ENCODE data around the gene EPAS1.
A peak's percentile ranks its signal among the peaks of the same experiment; 100 is the strongest.

The EPAS1 gene

DNA sequence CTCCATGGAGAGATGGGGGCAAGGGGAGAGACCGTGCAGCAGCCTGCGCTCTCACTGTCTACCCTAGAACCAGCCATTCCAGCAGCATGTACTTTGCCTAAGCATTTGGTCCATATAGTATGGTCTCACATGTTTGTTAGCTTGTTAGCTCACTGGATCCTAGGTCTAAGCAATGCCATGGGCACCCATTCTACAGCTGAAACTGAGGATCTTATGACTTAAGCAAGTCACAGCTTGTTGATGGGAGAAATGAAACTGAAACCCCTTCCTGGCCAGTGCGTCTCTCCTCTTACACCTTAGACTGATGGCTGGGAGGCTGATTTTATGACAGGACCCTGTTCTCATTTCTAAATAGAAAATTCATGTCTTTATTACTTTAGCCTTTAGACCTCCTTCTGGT, 90.1 kb downstream of the EPAS1 start:
- ATAC-seq (ENCODE audit: low read depth), result no peak
- H3K36me3 ChIP-seq (ENCODE audit: low read depth), result peaks cover 47% of the 10 kb centered on the region
- no peak for DNase-seq (ENCODE audit: low spot score)
- TF ChIP-seq, protein P1, sequence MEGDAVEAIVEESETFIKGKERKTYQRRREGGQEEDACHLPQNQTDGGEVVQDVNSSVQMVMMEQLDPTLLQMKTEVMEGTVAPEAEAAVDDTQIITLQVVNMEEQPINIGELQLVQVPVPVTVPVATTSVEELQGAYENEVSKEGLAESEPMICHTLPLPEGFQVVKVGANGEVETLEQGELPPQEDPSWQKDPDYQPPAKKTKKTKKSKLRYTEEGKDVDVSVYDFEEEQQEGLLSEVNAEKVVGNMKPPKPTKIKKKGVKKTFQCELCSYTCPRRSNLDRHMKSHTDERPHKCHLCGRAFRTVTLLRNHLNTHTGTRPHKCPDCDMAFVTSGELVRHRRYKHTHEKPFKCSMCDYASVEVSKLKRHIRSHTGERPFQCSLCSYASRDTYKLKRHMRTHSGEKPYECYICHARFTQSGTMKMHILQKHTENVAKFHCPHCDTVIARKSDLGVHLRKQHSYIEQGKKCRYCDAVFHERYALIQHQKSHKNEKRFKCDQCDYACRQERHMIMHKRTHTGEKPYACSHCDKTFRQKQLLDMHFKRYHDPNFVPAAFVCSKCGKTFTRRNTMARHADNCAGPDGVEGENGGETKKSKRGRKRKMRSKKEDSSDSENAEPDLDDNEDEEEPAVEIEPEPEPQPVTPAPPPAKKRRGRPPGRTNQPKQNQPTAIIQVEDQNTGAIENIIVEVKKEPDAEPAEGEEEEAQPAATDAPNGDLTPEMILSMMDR (IDR thresholded peaks at IDR 0.05; ENCODE audit: poor library complexity, severe bottlenecking), result no peak
- no peaks in the 10 kb centered on the region for H3K27me3 ChIP-seq (ENCODE audit: insufficient read depth, poor library complexity, severe bottlenecking)
- no peak overlapping the region for H3K4me3 ChIP-seq (ENCODE audit: severe bottlenecking)
- H3K27ac ChIP-seq (ENCODE audit: poor library complexity, severe bottlenecking), result peak overlapping the region; percentile 66
- peaks cover 12% of the 10 kb centered on the region for H3K4me1 ChIP-seq (ENCODE audit: insufficient read depth, poor library complexity, severe bottlenecking)
- no peaks in the 10 kb centered on the region for H3K9me3 ChIP-seq (ENCODE audit: severe bottlenecking)

DNA sequence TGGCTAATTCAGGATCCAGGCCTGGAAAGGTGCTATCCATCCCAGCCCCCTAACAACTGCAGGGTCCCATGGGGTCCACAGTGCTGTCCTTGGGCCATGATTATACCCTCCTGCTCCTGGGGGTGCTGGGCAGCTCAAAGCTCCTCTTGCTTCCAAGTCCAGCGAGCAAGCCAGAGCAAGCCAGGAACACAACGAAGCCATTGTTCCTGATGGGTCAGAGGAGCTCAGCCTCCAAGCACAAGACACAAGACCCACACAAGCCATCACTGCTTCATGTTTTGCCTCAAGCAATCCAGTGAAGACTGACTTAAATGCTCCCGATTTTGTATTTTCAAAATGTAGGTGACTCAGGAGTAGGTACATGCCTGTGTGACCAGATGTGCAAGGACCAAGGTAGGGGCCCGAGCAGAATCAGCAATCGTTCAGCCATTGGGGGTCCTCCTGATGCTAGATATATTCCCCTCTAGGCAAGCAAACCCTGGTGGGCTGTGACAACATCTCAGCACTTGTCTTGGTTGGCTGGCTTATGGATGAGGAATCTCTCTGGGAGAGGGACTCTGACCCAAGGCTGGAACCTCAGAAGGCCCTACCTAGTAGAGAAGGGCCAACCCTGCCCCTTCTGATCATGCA, 90.8 kb downstream of the EPAS1 start:
- H3K27ac ChIP-seq (ENCODE audit: poor library complexity, severe bottlenecking), result no peak overlapping the region

DNA sequence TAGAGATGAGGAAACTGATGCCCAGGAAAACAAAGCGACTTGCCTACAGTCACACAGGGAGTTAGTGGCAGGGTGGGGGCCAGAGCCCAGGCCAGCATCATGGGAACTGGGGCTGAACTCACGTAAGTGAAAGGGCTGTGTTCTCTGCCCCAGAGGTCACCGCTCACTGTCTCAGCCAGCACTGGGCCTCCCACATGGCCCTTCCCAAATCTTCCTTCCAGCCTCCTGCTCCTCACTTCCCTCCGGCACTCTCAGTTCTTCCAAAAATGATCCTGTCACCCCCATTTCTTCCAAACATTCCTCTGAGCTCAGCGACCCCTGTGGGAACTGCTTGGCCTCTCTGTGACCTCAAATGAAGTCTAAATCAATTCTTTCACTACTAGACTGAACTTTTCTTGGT, 91.7 kb downstream of the EPAS1 start:
- TF ChIP-seq, protein P1 (IDR thresholded peaks at IDR 0.05; ENCODE audit: poor library complexity, severe bottlenecking), result no peak
- Histone ChIP-seq H3K4me1 (ENCODE audit: insufficient read depth, poor library complexity, severe bottlenecking) (peaks cover 12% of the 10 kb centered on the region), H3K36me3 (ENCODE audit: low read depth) (peaks cover 31% of the 10 kb centered on the region), H3K9me3 (ENCODE audit: severe bottlenecking) (no peaks in the 10 kb centered on the region), H3K27ac (ENCODE audit: poor library complexity, severe bottlenecking) (no peak overlapping the region), H3K27me3 (ENCODE audit: insufficient read depth, poor library complexity, severe bottlenecking) (no peaks in the 10 kb centered on the region), H3K4me3 (ENCODE audit: severe bottlenecking) (no peak overlapping the region)
- no peak for DNase-seq (ENCODE audit: low spot score)
- no peak for ATAC-seq (ENCODE audit: low read depth)

More for the DNA sequence above, 90.8 kb downstream of the EPAS1 start:
- Histone ChIP-seq H3K27me3 (ENCODE audit: insufficient read depth, poor library complexity, severe bottlenecking) (no peaks in the 10 kb centered on the region), H3K4me1 (ENCODE audit: insufficient read depth, poor library complexity, severe bottlenecking) (peaks cover 12% of the 10 kb centered on the region), H3K9me3 (ENCODE audit: severe bottlenecking) (no peaks in the 10 kb centered on the region), H3K4me3 (ENCODE audit: severe bottlenecking) (no peak overlapping the region), H3K36me3 (ENCODE audit: low read depth) (peaks cover 40% of the 10 kb centered on the region)
- ATAC-seq (ENCODE audit: low read depth), result no peak
- no peak for DNase-seq (ENCODE audit: low spot score)
- TF ChIP-seq, protein P1 (IDR thresholded peaks at IDR 0.05; ENCODE audit: poor library complexity, severe bottlenecking), result no peak

DNA sequence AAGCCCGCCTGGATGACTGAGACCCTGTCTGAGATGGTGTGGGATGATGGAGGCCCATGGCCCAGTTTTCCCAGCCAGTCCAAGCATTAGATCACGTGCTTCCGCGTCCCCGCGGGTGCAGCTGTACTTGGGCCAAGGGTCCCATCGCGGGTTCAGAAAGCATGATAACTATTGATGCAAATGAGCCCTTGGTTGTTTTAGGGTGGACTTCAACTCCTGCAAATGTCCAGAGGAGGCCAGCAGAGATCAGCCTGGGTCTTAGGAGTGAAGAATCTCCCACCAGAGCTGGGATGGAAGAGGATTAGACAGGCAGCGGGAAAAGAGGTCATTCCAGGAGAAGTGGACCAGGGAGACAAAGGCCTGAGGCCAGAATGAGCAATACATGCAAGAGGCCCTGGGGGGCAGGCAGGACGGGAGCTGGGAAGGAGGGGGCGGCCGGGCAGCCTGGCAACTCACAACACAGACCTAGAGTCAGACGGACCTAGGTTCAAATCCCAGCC, 92.3 kb downstream of the EPAS1 start:
- Histone ChIP-seq H3K36me3 (ENCODE audit: low read depth) (peaks cover 25% of the 10 kb centered on the region), H3K9me3 (ENCODE audit: severe bottlenecking) (no peaks in the 10 kb centered on the region), H3K4me3 (ENCODE audit: severe bottlenecking) (no peak overlapping the region), H3K27ac (ENCODE audit: poor library complexity, severe bottlenecking) (no peak overlapping the region), H3K4me1 (ENCODE audit: insufficient read depth, poor library complexity, severe bottlenecking) (peaks cover 12% of the 10 kb centered on the region), H3K27me3 (ENCODE audit: insufficient read depth, poor library complexity, severe bottlenecking) (no peaks in the 10 kb centered on the region)
- no peak for ATAC-seq (ENCODE audit: low read depth)
- TF ChIP-seq, protein P1 (IDR thresholded peaks at IDR 0.05; ENCODE audit: poor library complexity, severe bottlenecking), result no peak
- no peak for DNase-seq (ENCODE audit: low spot score)

DNA sequence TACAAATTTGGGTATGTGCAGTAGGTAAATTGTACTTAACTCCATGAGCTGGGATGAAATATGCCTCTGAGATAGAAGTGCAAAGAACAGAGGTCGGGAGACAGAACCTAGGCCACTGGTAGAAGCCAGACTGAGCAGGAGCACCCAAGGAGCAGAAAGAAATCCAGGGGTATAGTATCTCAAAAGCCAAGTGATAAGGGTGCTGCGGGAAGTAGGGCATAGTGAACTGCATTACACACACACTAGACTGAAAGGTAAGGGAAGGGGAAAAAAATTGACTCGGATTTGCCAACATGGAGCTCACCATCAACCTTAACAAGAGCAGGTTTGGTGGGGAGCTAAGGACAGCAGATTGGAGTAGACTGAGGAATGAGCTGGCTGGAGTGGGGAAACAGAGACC, 92.8 kb downstream of the EPAS1 start:
- DNase-seq (ENCODE audit: low spot score), result no peak
- H3K27me3 ChIP-seq (ENCODE audit: insufficient read depth, poor library complexity, severe bottlenecking), result no peaks in the 10 kb centered on the region
- TF ChIP-seq, protein P1 (IDR thresholded peaks at IDR 0.05; ENCODE audit: poor library complexity, severe bottlenecking), result no peak

More for the DNA sequence above, 92.8 kb downstream of the EPAS1 start:
- Histone ChIP-seq H3K9me3 (ENCODE audit: severe bottlenecking) (no peaks in the 10 kb centered on the region), H3K4me1 (ENCODE audit: insufficient read depth, poor library complexity, severe bottlenecking) (peaks cover 12% of the 10 kb centered on the region), H3K36me3 (ENCODE audit: low read depth) (peaks cover 20% of the 10 kb centered on the region), H3K4me3 (ENCODE audit: severe bottlenecking) (no peak overlapping the region), H3K27ac (ENCODE audit: poor library complexity, severe bottlenecking) (no peak overlapping the region)
- ATAC-seq (ENCODE audit: low read depth), result no peak

All from RWPE2 (cell line).